SKM-1 treated with dmso at 0.1 percent for 144 hours (cell line): Measurements from ENCODE around the gene CCDC74A.
"Not testable (repeated sequence)": the region's sequence is repeated elsewhere in the genome, so short reads cannot be mapped to it uniquely, and the experiment has no call there.

ENCODE experiments used
- DNase-seq: peaks from one replicate; lab custom pipeline; 2025; ENCODE audit not compliant: unreplicated experiment; lab: John Stamatoyannopoulos, UW

Gene CCDC74A

DNA sequence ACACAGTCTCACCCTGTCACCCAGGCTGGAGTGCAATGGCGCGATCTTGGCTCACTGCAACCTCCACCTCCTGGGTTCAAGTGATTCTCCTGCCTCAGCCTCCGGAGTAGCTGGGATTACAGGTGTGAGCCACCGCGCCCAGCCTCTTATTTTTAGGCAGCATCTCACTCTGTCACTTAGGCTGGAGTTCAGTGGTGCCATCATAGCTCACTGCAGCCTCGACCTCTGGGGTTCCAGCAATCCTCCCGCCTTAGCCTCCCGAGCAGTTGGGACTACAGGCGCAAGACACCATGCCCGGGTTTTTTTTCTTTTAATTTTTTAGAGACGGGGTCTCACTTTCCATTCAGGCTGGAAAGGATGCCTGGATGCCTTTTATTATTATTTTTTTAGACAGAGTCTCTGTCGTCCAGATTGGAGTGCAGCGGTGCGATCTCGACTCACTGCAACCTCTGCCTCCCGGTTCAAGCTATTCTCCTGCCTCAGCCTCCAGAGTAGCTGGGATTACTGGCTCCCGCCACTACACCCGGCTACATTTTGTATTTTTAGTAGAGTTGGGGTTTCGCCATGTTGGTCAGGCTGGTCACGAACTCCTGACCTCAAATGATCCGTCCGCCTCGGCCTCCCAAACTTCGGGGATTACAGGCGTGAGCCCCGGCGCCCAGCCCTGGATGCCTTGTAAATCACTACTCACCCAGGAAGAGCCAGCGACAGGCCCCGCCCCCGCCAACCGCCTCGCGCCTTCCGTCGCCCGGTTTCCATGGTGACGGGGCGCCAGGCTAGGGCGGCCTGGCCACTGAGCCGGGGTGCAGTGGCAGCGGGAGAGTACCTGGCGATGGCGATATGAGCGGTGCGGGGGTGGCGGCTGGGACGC is at the start of gene CCDC74A:
Gene CCDC74A (plus strand): TSS at position 758 of the 871 bp plus-strand sequence. CDS start 83 bp downstream, at position 841.
- peak; percentile 30 for DNase-seq

DNA sequence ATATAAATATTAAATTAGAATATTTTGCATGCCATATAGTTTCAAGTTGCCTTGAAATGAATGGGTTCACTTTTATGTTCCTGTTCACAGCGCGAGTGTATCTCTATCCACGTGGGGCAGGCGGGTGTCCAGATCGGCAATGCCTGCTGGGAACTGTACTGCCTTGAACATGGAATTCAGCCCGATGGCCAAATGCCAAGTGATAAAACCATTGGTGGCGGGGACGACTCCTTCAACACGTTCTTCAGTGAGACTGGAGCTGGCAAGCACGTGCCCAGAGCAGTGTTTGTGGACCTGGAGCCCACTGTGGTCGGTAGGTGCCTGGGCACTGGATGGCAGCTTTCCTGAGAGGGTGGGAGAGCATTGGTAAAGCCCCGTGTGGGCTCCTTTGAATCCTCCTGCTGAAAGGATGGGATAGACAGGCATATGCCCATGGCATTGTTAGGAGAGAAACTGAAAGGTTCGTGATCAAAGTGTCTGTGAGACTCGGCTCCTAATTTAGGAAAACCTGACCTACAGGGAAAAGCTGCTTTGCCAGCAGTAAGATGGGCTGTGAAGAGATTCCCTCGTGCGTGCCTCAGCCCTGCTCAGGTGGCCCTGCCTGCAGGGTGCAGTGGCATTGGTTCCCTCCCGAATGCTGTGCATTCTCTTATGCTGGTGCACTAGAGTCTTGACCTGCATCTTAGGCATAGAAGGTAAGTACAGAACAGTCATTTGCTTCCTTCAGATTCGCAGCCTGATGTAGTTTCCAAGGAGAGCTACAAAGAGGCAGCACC is 49.4 kb upstream of the CCDC74A start:
- not testable (repeated sequence) for DNase-seq

DNA sequence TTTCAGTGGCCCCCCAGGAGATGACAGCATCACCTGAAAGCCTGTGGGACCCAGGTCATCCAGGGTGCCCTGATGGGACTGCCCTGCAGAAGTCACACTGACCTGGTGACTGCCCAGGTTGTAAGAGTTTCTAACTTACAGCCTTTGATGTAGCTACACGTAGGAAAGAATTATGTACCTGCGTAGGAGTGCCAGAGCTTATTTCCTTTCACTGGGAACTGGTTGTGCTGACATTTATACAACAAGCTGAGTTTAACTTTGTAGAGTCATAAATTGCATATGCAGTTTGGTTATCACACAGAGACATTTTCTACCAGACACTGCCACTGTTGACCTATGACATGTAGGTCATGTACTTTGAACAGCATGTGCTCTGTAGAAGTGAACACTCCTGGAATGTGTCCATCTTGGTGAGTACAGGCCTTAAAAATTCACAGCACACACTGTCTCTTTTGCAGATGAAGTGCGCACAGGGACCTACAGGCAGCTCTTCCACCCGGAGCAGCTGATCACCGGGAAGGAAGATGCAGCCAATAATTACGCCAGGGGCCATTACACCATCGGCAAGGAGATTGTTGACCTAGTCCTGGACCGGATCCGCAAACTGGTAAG is 48.7 kb upstream of the CCDC74A start:
- DNase-seq = not testable (repeated sequence)

DNA sequence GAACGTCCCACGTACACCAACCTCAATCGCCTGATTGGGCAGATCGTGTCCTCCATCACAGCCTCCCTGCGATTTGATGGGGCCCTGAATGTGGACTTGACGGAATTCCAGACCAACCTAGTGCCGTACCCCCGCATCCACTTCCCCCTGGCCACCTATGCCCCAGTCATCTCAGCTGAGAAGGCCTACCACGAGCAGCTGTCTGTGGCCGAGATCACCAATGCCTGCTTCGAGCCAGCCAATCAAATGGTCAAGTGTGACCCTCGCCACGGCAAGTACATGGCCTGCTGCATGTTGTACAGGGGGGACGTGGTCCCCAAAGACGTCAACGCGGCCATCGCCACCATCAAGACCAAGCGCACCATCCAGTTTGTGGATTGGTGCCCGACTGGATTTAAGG is 47.3 kb upstream of the CCDC74A start:
- not testable (repeated sequence) for DNase-seq

DNA sequence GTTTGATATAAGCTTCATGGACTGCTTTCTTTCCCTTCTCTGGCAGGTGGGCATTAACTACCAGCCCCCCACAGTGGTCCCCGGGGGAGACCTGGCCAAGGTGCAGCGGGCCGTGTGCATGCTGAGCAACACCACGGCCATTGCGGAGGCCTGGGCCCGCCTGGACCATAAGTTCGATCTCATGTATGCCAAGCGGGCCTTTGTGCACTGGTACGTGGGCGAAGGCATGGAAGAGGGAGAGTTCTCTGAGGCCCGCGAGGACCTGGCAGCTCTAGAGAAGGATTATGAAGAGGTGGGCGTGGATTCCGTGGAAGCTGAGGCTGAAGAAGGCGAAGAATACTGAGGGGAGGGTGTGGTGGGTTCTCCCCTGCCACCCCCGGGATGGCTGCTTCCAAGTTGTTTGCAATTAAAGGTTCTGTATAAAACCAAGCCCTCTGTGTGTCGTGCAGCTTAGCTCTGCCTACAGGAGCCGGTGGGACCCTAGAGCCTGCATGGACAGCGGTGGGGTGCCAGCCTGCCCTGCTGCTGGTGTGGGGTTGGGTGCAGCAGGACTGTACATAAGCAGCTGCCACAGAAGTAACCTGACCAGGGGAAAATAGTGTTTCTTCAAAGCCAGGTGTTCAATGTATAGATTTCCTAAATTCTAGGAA is 45.1 kb upstream of the CCDC74A start:
- not testable (repeated sequence) for DNase-seq

DNA sequence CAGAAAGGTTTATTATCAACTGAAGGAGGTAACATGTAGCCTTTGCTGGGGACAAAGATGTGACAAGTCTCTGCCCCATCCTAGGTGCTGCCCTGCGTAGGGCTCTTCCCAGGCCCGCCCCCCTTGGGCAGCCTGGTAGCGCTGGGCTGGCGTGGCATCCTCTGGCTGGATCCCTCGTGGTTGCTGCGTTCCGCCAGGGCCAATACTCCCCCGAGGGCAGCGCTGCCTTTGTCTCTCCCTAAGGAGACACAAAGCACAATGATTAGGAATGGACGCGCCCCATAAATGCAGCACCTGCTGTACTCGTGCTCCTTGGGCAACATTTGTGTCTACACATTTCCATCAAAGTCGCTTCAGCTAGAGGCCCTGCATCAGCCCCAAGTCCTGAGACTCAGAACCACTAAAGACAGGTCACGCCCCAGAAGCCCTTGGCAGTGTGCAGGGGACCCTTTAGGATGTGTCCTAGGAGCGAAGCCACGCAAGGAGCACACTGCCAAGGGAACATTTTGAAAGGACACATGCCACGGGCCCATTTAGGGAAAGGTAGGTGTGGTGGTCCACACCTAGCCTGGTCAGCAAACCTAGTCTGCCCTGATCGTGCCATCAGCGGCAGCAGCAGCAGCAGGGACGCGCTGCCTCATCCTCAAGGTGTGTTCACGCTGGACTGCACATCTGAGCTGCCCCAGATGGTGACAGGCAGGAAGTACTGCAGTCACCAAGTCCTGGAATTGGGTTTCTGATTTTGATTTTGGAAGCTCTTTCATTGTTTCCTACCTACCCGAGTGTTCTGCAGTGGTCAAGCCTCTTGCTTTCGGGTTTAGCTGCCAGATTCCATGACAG is 43.5 kb upstream of the CCDC74A start:
- DNase-seq = not testable (repeated sequence)

DNA sequence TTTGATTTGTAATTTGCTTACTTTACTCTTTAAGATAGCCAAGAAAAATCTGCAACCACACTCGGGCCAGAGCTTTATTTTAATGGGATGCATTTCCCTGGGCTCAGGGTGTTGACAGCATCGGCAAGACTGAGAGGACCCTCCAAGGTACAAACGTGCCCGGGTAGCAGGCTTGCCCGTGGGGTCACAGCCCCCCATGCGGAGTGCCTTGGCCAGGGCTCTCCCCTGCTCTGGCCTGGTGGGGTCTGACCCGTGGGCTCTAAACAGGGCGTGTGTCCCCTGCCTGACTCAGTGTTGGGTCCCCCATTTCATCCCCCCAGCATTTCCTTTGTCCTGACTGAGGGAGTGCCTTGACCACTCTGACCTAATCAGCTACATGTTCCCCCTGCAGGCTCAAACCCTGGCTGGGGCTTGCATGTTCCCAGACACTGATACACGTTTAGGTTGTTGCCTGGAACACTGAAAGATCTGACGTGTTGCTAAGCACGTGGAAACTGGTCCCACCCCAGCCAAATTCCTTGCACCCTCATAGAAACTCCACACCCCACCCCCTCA is 42.7 kb upstream of the CCDC74A start:
- not testable (repeated sequence) for DNase-seq

DNA sequence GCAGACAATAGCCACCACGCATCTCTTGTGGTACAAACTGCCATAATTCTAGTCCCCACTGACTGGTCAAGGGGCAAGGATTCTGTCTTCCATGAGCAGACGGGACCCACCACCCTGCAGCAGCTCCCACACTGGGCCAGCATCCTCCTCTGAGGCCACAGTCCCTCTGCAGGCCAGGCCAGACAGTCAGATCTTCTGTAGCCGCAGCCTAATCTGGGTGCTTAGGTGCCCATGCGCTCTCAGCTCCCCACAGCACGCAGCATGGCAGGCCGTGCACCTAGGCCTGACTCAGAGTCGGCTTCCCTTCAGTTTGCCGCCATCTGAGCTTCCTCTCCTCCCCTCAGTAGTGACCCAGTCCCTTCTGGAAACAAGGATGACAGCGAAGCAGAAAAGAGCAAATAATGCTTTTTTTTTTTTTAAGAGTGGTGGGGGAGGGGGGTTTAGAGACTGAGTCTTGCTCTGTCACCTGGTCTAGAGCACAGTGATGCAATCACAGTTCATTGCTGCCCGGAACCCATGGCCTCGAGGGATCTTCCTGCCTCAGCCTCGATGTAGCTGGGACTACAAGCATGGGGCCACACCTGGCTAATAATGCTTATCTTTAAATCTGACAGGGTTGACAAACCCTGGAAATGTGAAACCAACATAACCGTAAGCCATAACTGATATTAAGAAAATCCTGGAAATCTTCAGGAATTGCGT is 41.3 kb upstream of the CCDC74A start:
- DNase-seq = not testable (repeated sequence)

DNA sequence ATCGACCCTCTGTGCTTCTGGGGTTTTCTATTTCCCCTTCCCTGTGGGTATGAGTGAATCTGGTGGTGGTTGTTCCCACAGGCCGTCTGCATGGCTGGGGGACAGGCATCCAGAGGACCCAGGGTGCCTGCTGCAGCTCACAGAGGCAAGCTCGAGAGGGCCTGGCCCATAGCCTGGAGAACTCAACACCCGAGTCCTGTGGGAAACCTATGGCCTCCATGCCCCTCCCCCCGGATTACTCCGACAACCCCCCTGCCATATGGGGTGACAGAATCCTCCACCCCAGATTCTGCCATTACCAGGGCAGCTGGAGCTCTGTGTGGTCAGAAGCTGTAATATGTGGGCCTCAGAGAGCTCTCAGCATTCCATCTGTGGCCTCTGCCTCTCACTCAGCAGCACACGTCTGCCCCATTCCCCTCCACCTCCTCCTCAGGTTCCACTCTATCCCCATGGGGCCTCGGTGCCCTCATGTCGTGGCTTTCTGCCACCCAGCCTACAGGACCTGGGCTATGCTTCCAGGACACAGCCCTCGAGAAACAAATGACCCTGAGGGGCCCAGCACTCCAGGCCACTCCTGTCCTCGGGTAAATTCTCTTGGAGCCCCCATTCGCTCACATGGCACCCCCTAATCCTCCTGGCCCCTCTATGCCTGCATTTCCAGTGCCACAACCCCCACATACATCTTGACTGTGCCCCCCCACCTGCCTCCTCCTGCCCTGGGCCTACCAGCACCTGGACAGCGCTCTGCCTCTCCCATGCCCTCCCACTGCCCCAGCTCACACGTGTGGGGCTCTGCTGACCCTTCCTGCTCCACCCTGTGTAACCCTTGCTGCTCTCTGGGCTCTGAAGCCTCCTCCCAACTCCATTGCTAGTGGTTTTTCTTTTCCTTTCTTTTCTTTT is 39.1 kb upstream of the CCDC74A start:
- no peak for DNase-seq

DNA sequence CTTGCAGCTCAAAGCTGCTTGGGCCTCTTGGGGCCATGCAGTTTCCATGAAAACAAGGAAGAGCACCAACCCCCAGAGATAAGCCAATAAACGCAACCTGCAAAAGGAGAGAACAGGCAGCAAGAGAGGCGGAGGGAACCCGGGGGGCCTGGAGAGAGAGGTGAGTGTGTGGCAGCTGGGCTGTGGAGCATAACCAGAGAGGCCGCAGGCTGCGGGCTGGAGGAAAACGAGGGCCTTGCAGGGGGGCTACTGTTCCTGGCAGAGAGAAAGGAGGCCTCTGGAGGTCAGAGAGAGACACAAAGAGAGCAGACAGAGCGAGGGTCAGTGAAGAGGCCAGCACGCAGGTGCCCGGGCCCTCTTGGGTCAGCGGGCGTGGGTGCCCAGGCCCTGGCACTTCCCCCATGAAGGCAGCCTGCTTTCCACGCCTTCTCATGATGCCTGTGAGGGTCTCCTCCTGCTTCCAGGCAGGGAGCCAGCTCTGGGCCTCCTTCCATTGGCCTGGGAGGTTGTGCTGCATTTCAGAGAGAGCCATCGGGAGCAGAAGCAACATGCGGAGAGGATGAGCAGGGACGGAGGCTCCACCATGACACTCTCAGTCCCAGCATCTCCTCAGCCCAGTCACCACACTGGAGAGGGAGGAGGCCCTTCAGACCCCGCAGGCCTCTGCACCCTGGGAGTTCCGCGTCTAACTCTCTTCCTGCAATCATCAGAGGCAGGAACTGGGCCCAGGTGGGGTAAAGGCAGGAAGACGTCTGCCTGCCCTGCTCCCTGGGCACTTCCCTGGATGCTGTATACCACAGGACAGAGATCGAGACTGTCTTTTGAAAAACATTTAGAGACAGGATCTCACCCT is 36.8 kb upstream of the CCDC74A start:
- DNase-seq = not testable (repeated sequence)

DNA sequence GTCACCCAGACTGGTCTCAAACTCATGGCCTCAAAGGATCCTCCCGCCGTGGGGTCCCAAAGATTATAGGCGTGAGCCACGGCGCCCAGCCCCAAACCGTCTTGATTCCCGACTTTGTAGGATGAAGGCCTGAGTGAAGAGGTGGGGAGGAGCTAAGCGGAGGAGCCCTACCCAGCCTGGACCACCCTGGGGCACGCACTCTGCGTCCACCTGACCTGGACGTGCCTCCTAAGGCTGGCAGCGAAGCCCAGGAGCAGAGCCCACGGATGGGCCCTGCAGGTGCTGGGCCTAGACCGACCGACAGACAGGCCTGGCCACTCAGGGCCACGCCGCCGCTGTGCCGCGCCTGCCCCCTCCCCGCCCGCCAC is 36.2 kb upstream of the CCDC74A start:
- DNase-seq = not testable (repeated sequence)

DNA sequence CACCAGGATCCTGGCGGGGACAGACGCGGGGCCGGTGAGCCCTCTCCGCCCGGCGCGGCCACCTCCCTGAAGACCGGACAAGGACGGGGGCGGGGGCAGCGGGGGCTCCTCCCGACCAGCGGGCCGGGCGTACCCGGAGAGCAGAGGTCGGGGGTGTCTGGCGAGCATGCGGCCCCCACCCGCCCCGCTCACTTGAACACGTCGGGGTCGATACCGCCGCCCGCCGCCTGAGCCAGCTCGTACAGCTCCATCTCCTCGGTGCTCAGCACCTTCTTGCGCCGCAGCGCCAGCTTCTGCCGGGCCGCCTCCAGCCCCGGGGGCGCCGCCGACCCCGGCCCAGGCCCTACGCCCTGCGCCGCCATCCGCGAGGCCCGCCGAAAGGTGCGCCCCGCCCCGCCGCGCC is 35.7 kb upstream of the CCDC74A start, which contains the start of gene MZT2A:
Gene MZT2A (minus strand): TSS at position 383 of the 403 bp plus-strand sequence. CDS start 21 bp downstream, at position 362.
- DNase-seq = not testable (repeated sequence)

DNA sequence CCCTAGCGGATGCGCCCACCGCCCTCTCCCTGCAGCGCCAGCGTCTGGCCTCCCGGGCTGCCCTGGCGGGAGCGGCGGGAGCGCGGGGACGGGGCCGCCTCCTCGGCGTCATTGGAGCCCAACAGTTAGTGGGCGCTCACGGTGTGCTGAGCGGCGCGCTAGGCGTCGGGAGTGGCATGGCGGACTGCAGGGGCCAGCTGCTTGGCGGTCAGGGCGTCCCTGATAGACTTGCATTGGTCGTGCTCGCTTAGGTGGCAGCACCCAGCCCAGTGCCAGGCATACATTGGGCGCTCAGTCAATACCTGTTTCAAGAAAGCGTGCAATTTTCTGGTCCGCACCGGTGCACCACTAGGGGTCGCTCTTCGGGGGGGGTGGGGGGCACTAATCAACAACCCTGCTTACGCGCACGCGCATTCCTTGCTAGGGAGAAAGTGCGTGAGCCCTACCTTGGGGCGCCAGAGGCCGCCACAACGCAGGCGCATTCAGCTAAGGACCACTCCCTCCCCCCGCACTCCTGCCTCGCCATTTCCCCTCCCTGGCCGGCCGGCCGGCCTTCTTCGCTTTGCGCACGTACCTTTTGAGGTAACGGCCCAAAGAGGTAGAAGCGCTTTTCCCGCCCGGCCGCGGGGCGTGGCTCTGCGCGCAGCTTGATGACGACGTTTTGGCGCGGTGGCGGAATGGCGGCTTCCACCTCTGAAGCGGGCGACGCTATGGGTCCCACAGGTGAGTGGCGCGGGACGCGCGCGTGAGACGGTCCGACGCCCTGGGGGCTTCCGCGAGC is 35.1 kb upstream of the CCDC74A start:
- peak; percentile 88 for DNase-seq

DNA sequence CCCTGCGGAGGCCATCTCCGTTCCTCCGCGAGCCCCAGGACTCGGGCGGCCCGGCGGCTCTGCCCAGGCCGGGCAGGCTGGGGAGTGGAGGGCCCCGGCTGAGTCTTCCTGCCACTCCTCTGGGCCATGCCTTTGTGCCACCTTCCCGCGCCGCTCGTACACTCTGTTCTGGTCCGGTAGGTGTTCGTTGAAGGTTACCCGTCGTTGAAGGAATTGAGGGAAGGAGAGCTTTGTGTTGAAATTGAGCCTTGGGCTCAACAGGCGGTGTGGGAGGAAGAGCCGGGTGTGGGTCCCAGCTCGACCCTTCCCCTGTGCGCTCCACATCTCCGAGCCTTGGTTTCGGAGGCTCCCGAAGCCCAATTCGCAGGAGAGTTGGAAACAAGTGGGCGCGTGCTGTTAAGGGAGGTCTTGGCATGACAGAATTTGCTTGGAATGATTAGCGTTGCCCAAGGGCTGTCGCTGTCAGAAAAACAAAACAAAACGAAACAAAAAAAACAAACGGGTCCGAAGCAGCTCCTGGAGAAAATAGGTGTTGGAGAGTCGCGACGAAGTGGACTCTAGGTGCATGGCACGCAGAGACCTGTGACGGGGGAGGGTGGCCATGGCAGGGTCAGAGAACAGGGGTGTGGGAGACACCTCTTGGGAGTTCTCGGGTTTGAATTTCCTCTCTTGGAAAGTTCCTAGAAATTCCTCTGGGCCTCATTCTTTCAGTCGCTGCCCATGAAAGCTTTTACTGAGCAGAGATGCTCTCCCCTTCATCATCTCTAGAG is 34.3 kb upstream of the CCDC74A start:
- no peak for DNase-seq

DNA sequence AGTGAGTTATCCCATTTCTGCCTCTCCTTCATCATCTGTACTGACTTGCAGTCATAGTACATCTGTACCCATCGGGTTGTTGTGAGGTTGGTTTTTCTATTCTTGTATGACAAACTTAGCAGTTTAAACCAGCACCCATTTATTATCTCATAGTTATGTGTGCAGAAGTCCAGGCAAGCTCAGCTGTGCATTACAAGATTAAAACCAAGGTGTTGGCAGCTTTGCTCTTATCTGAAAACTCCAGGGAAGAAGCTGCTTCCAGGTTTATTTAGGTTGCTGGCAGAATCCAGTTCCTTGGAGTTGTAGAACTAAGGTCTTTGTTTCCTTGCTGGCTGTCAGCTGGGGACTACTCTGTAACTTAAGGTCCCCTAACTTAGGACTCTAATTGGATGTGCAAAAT is 32.2 kb upstream of the CCDC74A start:
- not testable (repeated sequence) for DNase-seq
